SK-N-MC (cell line): ENCODE results near the gene RBM23.

Source experiments
- DNase-seq: peaks from one replicate; pipeline ENCODE4 v3.0.0-alpha.2; 2011; ENCODE audit warnings: low read depth, low spot score
- H3K27ac ChIP-seq: fragments of 200-600 bp; sonication (generic); 2 replicates; pipeline ENCODE4 v1.5.1; 2016; ENCODE audit warnings: mixed run types
- H3K36me3 ChIP-seq: fragments of 200-600 bp; sonication (generic); 2 replicates; pipeline ENCODE4 v1.6.1; 2017; ENCODE audit warnings: antibody characterized with exemption, low read length, mixed read lengths; ENCODE audit not compliant: insufficient read depth
- H3K4me3 ChIP-seq: fragments of 200-600 bp; sonication (generic); 2 replicates; pipeline ENCODE4 v1.5.1; 2016
- H3K9ac ChIP-seq: fragments of 200-600 bp; sonication (generic); 2 replicates; pipeline ENCODE4 v1.8.0; 2017; ENCODE audit warnings: mixed run types, mixed read lengths; ENCODE audit not compliant: insufficient read length
- H3K9me3 ChIP-seq: fragments of 200-600 bp; sonication (generic); 2 replicates; pipeline ENCODE4 v1.6.1; 2017; ENCODE audit warnings: low read depth, mild to moderate bottlenecking, antibody characterized with exemption, low read length, moderate library complexity, mixed read lengths
- EZH2 ChIP-seq: fragments of 200-600 bp; sonication (generic); IDR thresholded peaks from one replicate; pipeline ENCODE4 v1.6.1; 2017; ENCODE audit warnings: antibody characterized with exemption
- FOXP2 ChIP-seq: optimal IDR thresholded peaks from 2 replicates; pipeline ENCODE3; 2011; ENCODE audit warnings: mild to moderate bottlenecking, moderate library complexity; ENCODE audit not compliant: insufficient read depth; ENCODE audit errors: extremely low read length, control extremely low read depth
- POLR2AphosphoS5 ChIP-seq: IDR thresholded peaks from 2 replicates; pipeline ENCODE4 v1.6.1; 2012; ENCODE audit warnings: mild to moderate bottlenecking, low read depth, low read length, borderline replicate concordance

The RBM23 gene

GRCh38 chr14:22886500-22887259, 32.3 kb downstream of the RBM23 start:
- Histone ChIP-seq H3K27ac (no peak overlapping the region), H3K9me3 (no peaks in the 10 kb centered on the region), H3K9ac (no peak overlapping the region), H3K4me3 (no peak overlapping the region), H3K36me3 (no peaks in the 10 kb centered on the region)
- no peak for DNase-seq
- no peak for TF ChIP-seq EZH2
- no peak for TF ChIP-seq FOXP2
- TF ChIP-seq POLR2AphosphoS5 = no peak

DNA sequence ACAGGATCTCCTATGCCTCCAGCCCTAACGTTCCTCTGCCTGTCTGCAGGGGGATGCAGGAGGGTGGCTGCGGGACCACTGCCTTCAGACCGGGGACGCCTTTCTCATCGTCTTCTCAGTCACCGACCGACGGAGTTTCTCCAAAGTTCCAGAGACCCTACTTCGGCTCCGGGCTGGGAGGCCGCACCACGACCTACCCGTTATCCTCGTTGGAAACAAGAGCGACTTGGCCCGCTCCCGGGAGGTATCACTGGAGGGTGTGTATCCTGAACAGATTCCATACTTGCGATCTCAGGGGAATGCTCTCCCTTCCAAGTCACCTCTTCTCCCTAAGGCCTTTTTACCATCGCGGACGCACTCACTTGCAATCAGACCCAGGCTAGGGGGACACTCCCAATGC, 33.0 kb downstream of the RBM23 start:
- Histone ChIP-seq H3K9me3 (no peaks in the 10 kb centered on the region), H3K4me3 (no peak overlapping the region), H3K9ac (no peak overlapping the region), H3K36me3 (no peaks in the 10 kb centered on the region), H3K27ac (no peak overlapping the region)
- no peak for DNase-seq
- TF ChIP-seq EZH2 (no peak), FOXP2 (no peak), POLR2AphosphoS5 (no peak)

- Histone ChIP-seq H3K4me3 (no peak overlapping the region), H3K9me3 (no peaks in the 10 kb centered on the region), H3K36me3 (no peaks in the 10 kb centered on the region), H3K9ac (no peak overlapping the region), H3K27ac (no peak overlapping the region)
- TF ChIP-seq FOXP2 (no peak), EZH2 (no peak), POLR2AphosphoS5 (no peak)
- DNase-seq = no peak
Observed at GRCh38 chr14:22884738-22885523, 34.0 kb downstream of the RBM23 start.

GRCh38 chr14:22884076-22884737, 34.7 kb downstream of the RBM23 start:
- DNase-seq = no peak

DNA sequence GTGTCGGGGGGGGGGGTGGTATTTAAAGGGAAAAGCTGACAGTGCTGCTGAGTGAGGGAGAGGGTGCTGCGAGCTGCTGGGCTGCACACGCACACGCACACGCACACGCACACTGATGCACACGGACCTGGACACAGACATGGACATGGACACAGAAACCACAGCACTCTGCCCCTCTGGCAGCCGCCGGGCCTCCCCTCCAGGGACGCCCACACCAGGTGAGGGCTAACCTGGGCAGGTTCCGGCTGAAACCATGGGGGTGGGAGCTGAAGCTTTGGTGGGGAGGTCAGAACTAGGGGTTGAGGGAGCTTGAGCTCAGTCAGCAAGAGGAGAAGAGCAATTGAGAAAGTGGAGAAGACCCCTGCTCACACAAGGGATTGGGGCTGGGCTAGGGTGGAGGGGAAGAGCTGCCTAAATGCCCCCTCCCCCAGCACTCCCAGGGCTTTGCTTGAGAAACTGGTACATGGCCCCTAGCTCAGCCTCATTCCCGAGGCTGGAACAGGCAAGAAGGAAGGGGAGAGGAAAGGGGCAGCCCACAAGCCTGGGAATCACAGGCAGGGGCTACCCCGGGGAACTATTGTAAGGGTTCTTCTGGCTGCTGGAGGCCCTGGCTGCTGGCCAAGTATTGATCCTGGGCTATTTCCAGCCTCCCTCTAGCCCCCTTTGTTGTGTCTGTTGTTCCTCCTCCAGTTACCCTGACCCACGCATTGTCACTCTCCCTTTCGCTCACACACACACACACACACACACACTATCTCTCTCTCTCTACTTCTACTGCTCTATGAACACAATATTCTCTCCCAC, 35.6 kb downstream of the RBM23 start, which contains the start of gene REM2:
REM2 (plus strand) TSS at position 50 of the 804 bp plus-strand sequence; CDS start at position 116, 66 bp downstream.
- Histone ChIP-seq H3K9me3 (no peaks in the 10 kb centered on the region), H3K36me3 (no peaks in the 10 kb centered on the region), H3K9ac (peak within 1 kb of the TSS; percentile 33), H3K4me3 (no peak within 1 kb of the TSS), H3K27ac (no peak within 1 kb of the TSS)
- TF ChIP-seq POLR2AphosphoS5 (no peak), EZH2 (no peak), FOXP2 (no peak)
- no peak for DNase-seq

More at GRCh38 chr14:22884076-22884737, 34.7 kb downstream of the RBM23 start:
- TF ChIP-seq POLR2AphosphoS5 (no peak), FOXP2 (no peak), EZH2 (no peak)
- Histone ChIP-seq H3K9ac (no peak overlapping the region), H3K9me3 (no peaks in the 10 kb centered on the region), H3K36me3 (no peaks in the 10 kb centered on the region), H3K4me3 (no peak overlapping the region), H3K27ac (no peak overlapping the region)

- Histone ChIP-seq H3K27ac (no peak overlapping the region), H3K9ac (peak overlapping the region; percentile 33)
- DNase-seq = no peak
Observed at GRCh38 chr14:22882529-22883172, 36.3 kb downstream of the RBM23 start.

GRCh38 chr14:22882064-22882463, 36.9 kb downstream of the RBM23 start:
- H3K4me3 ChIP-seq = no peak overlapping the region
- DNase-seq = no peak

More at GRCh38 chr14:22882529-22883172, 36.3 kb downstream of the RBM23 start:
- no peaks in the 10 kb centered on the region for H3K9me3 ChIP-seq
- no peak overlapping the region for H3K4me3 ChIP-seq
- H3K36me3 ChIP-seq = no peaks in the 10 kb centered on the region
- TF ChIP-seq EZH2 (no peak), FOXP2 (no peak), POLR2AphosphoS5 (no peak)

More at GRCh38 chr14:22882064-22882463, 36.9 kb downstream of the RBM23 start:
- Histone ChIP-seq H3K9me3 (no peaks in the 10 kb centered on the region), H3K27ac (no peak overlapping the region), H3K9ac (no peak overlapping the region), H3K36me3 (no peaks in the 10 kb centered on the region)
- TF ChIP-seq FOXP2 (no peak), EZH2 (no peak), POLR2AphosphoS5 (no peak)
